Measurements from ENCODE around the gene KRT31. TPM values are rescaled to one million over a fixed set of nuclear protein-coding genes. Genes with fewer than 3 reads are reported as not detected.
"Not testable (repeated sequence)": the region's sequence is repeated elsewhere in the genome, so short reads cannot be mapped to it uniquely, and the experiment has no call there.

KRT31 gene
- total RNA-seq, 2 experiments from 2014 or later, result not detected

- Mint-ChIP-seq H3K27me3 (ENCODE audit: low read depth) (no peaks in the 10 kb centered on the region), H3K36me3 (ENCODE audit: low read depth) (peaks cover 2% of the 10 kb centered on the region), H3K27ac (no peak overlapping the region), H3K9me3 (peaks cover 4% of the 10 kb centered on the region), H3K4me3 (no peak overlapping the region), H3K4me1 (ENCODE audit: low read depth) (peaks cover 17% of the 10 kb centered on the region)
- no peak for DNase-seq
- CTCF ChIA-PET, result no interaction called here
- intact Hi-C loops (cut with micrococcal nuclease), result no loop called here
These were observed 49.3 kb downstream of the KRT31 start for GRCh38 chr17:41347869-41348760.

- H3K27me3 Mint-ChIP-seq (ENCODE audit: low read depth); intact Hi-C loops (cut with micrococcal nuclease); CTCF ChIA-PET; H3K27ac Mint-ChIP-seq; H3K4me3 Mint-ChIP-seq; DNase-seq; H3K36me3 Mint-ChIP-seq (ENCODE audit: low read depth): not testable (repeated sequence)
- peaks cover 25% of the 10 kb centered on the region for H3K4me1 Mint-ChIP-seq (ENCODE audit: low read depth)
- peaks cover 15% of the 10 kb centered on the region for H3K9me3 Mint-ChIP-seq
These were observed 51.0 kb downstream of the KRT31 start for GRCh38 chr17:41346421-41346820.

GRCh38 chr17:41345992-41346391 lies 51.4 kb downstream of the KRT31 start:
- no peak overlapping the region for H3K4me3 Mint-ChIP-seq
- intact Hi-C loops (cut with micrococcal nuclease), result no loop called here
- CTCF ChIA-PET, result no interaction called here
- no peaks in the 10 kb centered on the region for H3K27me3 Mint-ChIP-seq (ENCODE audit: low read depth)
- H3K9me3 Mint-ChIP-seq, result peaks cover 15% of the 10 kb centered on the region
- H3K36me3 Mint-ChIP-seq (ENCODE audit: low read depth), result peaks cover 5% of the 10 kb centered on the region
- peaks cover 25% of the 10 kb centered on the region for H3K4me1 Mint-ChIP-seq (ENCODE audit: low read depth)
- no peak overlapping the region for H3K27ac Mint-ChIP-seq
- DNase-seq, result no peak

Other genes starting within 250 kb of the KRT31 start
- not detected for gene KRTAP4-5, start 247.8 kb downstream of the KRT31 start, total RNA-seq
- gene KRTAP4-4, start 236.9 kb downstream of the KRT31 start, total RNA-seq, result not detected
- gene KRTAP4-3, start 229.4 kb downstream of the KRT31 start, total RNA-seq, result not detected
- gene KRTAP4-2, start 219.4 kb downstream of the KRT31 start, total RNA-seq, result not detected
- gene KRTAP4-1, start 212.7 kb downstream of the KRT31 start, total RNA-seq, result not detected
- not detected for gene KRTAP9-1, start 207.7 kb downstream of the KRT31 start, total RNA-seq
- gene KRTAP9-2, start 171.0 kb downstream of the KRT31 start, total RNA-seq, result not detected
- gene KRTAP9-3, start 165.2 kb downstream of the KRT31 start, total RNA-seq, result not detected
- gene KRTAP9-8, start 159.6 kb downstream of the KRT31 start, total RNA-seq, result not detected
- not detected for gene KRTAP9-4, start 147.9 kb downstream of the KRT31 start, total RNA-seq
- not detected for gene KRTAP9-9, start 142.2 kb downstream of the KRT31 start, total RNA-seq
- not detected for gene KRTAP9-6, start 132.2 kb downstream of the KRT31 start, total RNA-seq
- gene KRTAP9-7, start 121.9 kb downstream of the KRT31 start, total RNA-seq, result not detected
- gene KRTAP29-1, start 94.8 kb downstream of the KRT31 start, total RNA-seq, result not detected
- under 1 TPM in 1 of 2 experiments, not detected in 1; 0.15 TPM for gene KRTAP16-1, start 88.3 kb downstream of the KRT31 start, total RNA-seq
- gene KRTAP17-1, start 81.9 kb downstream of the KRT31 start, total RNA-seq, result not detected
- gene KRT33A, start 46.8 kb downstream of the KRT31 start, total RNA-seq, result not detected
- gene KRT33B, start 27.8 kb downstream of the KRT31 start, total RNA-seq, result not detected
- not detected for gene KRT34, start 15.3 kb downstream of the KRT31 start, total RNA-seq
- not detected for gene KRT37, start 27.0 kb upstream of the KRT31 start, total RNA-seq
- not detected for gene KRT38, start 43.4 kb upstream of the KRT31 start, total RNA-seq
- gene KRT32, start 69.8 kb upstream of the KRT31 start, total RNA-seq, result not detected
- gene KRT35, start 83.5 kb upstream of the KRT31 start, total RNA-seq, result not detected
- not detected for gene KRT36, start 92.3 kb upstream of the KRT31 start, total RNA-seq
- not detected for gene KRT13, start 108.0 kb upstream of the KRT31 start, total RNA-seq
- gene KRT15, start 121.3 kb upstream of the KRT31 start, total RNA-seq, result not detected
- not detected for gene KRT19, start 130.7 kb upstream of the KRT31 start, total RNA-seq
- gene KRT9, start 174.5 kb upstream of the KRT31 start, total RNA-seq, result not detected
- not detected for gene KRT14, start 189.3 kb upstream of the KRT31 start, total RNA-seq
- gene KRT16, start 215.2 kb upstream of the KRT31 start, total RNA-seq, result not detected
- not detected for gene KRT17, start 227.0 kb upstream of the KRT31 start, total RNA-seq